CD14-positive monocyte (primary cell): ENCODE data around the gene SH3RF3. TPM values are rescaled to one million over a fixed set of nuclear protein-coding genes. Genes with fewer than 3 reads are reported as not detected.

Source experiments
- DNase-seq, 3 donors: peaks; one replicate each; pipeline ENCODE4 v3.0.0-alpha.2; 2011 to 2022
- H2AFZ ChIP-seq: 2 replicates; pipeline ENCODE4 v1.6.0; 2012; ENCODE audit warnings: mild to moderate bottlenecking, low read depth, low read length, inconsistent platforms; ENCODE audit not compliant: insufficient read depth, poor library complexity, severe bottlenecking
- H3K27ac ChIP-seq, 2 donors: 1 replicate in 1 of 2; 2 replicates in 1 of 2; pipeline ENCODE4 v1.5.1; 2012 to 2013; ENCODE audit warnings: low read length in 2 of 2, control low read depth in 1 of 2, inconsistent platforms in 1 of 2, low read depth in 1 of 2, mild to moderate bottlenecking in 1 of 2
- H3K27me3 ChIP-seq, 2 donors: one replicate each; pipeline versions ENCODE4 v1.6.0 to v1.6.1; 2011 to 2013; ENCODE audit warnings: low read length in 2 of 2; ENCODE audit not compliant: control insufficient read depth in 2 of 2, insufficient read depth in 2 of 2
- H3K36me3 ChIP-seq, 2 donors: replicated peaks in 1 of 2; 1 replicate in 1 of 2; 2 replicates in 1 of 2; pipeline versions ENCODE4 v1.5.1 to v1.6.1; 2012 to 2013; ENCODE audit warnings: low read length in 2 of 2, control low read depth in 1 of 2, inconsistent platforms in 1 of 2, mild to moderate bottlenecking in 1 of 2; ENCODE audit not compliant: insufficient read depth in 2 of 2, control insufficient read depth in 1 of 2
- H3K4me1 ChIP-seq, 2 donors: 1 replicate in 1 of 2; 2 replicates in 1 of 2; pipeline versions ENCODE4 v1.5.1 to v1.6.1; 2012 to 2013; ENCODE audit warnings: low read length in 2 of 2, control low read depth in 1 of 2, inconsistent platforms in 1 of 2, mild to moderate bottlenecking in 1 of 2, moderate library complexity in 1 of 2; ENCODE audit not compliant: insufficient read depth in 2 of 2, control insufficient read depth in 1 of 2
- H3K4me2 ChIP-seq: replicated peaks from 2 replicates; pipeline ENCODE3; 2012; ENCODE audit warnings: low read length, moderate library complexity, mild to moderate bottlenecking; ENCODE audit not compliant: poor library complexity, severe bottlenecking; ENCODE audit errors: extremely low read depth
- H3K4me3 ChIP-seq, 3 experiments: fragments of 200-600 bp in 1 of 3; sonication (generic) in 1 of 3; replicated peaks in 1 of 3; 1 replicate in 2 of 3; 2 replicates in 1 of 3; pipeline ENCODE4 v1.5.1; 2011 to 2013; ENCODE audit warnings: low read length in 3 of 3, mild to moderate bottlenecking in 3 of 3, control low read depth in 2 of 3, low read depth in 2 of 3, inconsistent platforms in 1 of 3, moderate library complexity in 1 of 3
- H3K79me2 ChIP-seq: 2 replicates; pipeline ENCODE4 v1.6.0; 2012; ENCODE audit warnings: mild to moderate bottlenecking, control low read depth, inconsistent platforms, low read length, moderate library complexity; ENCODE audit not compliant: insufficient read depth
- H3K9ac ChIP-seq: 2 replicates; pipeline ENCODE4 v1.6.0; 2017; ENCODE audit warnings: low read length, mild to moderate bottlenecking; ENCODE audit not compliant: insufficient read depth, poor library complexity, severe bottlenecking
- H3K9me3 ChIP-seq, 2 donors: replicated peaks in 1 of 2; 1 replicate in 1 of 2; 2 replicates in 1 of 2; pipeline versions ENCODE4 v1.5.1 to v1.6.1; 2012 to 2013; ENCODE audit warnings: low read length in 2 of 2, control low read depth in 1 of 2; ENCODE audit not compliant: control insufficient read depth in 1 of 2, insufficient read depth in 1 of 2
- H4K20me1 ChIP-seq: 2 replicates; pipeline ENCODE4 v1.6.0; 2012; ENCODE audit warnings: mild to moderate bottlenecking, low read length, control low read depth, moderate library complexity; ENCODE audit not compliant: insufficient read depth
- H3K27ac Mint-ChIP-seq, 7 donors: one replicate each; pipeline ENCODE4 v1.8.0; 2020; ENCODE audit warnings: mild to moderate bottlenecking in 7 of 7, mixed read lengths in 7 of 7, moderate library complexity in 6 of 7, inconsistent platforms in 2 of 7
- H3K27me3 Mint-ChIP-seq, 3 donors: one replicate each; pipeline ENCODE4 v1.8.0; 2021 to 2022; ENCODE audit warnings: low read depth in 3 of 3, mild to moderate bottlenecking in 3 of 3, mixed read lengths in 3 of 3, moderate library complexity in 3 of 3, inconsistent platforms in 1 of 3
- H3K36me3 Mint-ChIP-seq, 2 donors: one replicate each; pipeline ENCODE4 v1.8.0; 2020; ENCODE audit warnings: mixed read lengths in 2 of 2, inconsistent platforms in 1 of 2, mild to moderate bottlenecking in 1 of 2
- H3K4me1 Mint-ChIP-seq: one replicate; pipeline ENCODE4 v1.8.0; 2020; ENCODE audit warnings: mild to moderate bottlenecking, mixed read lengths
- H3K4me3 Mint-ChIP-seq, 2 donors: one replicate each; pipeline ENCODE4 v1.8.0; 2020; ENCODE audit warnings: mild to moderate bottlenecking in 2 of 2, mixed read lengths in 2 of 2, moderate library complexity in 1 of 2
- H3K9me3 Mint-ChIP-seq, 7 donors: one replicate each; pipeline ENCODE4 v1.8.0; 2020 to 2022; ENCODE audit warnings: mixed read lengths in 7 of 7, mild to moderate bottlenecking in 6 of 7, moderate library complexity in 6 of 7, inconsistent platforms in 2 of 7
- WGBS: methylation state at CpG from one replicate; pipeline ENCODE4 v1.1.5; 2013; ENCODE audit warnings: missing lambda C conversion rate; ENCODE audit not compliant: insufficient coverage; 5-methylcytosine and 5-hydroxymethylcytosine counted together
- intact Hi-C, 2 donors: fragments of 100-400 bp; cut with micrococcal nuclease; formaldehyde crosslinking; loops; one replicate each; pipeline versions ENCODE4 v1.15.0 to v1.15.1; 2023
- polyA plus RNA-seq, 3 donors: library from polyadenylated mRNA; depleted of rRNA in 1 of 3; unstranded in 2 of 3; stranded (reverse) in 1 of 3; fragments of 300-500 nt in 2 of 3; fragments of >200 nt in 1 of 3; fragmentation: Illumina TruSeq in 2 of 3; gene quantifications; 1 replicate in 2 of 3; 2 replicates in 1 of 3; pipeline ENCODE4 v1.2.3, GENCODE V29; 2012 to 2021
- TF ChIP-seq, protein P1 (sequence below): fragments of 200-600 bp; IDR thresholded peaks from one replicate; pipeline ENCODE4 v1.8.0; 2022; ENCODE audit warnings: antibody characterized with exemption, mild to moderate bottlenecking

Gene SH3RF3
- polyA plus RNA-seq, 3 donors, result 0.25 to 0.75 (median 0.34) TPM

DNA sequence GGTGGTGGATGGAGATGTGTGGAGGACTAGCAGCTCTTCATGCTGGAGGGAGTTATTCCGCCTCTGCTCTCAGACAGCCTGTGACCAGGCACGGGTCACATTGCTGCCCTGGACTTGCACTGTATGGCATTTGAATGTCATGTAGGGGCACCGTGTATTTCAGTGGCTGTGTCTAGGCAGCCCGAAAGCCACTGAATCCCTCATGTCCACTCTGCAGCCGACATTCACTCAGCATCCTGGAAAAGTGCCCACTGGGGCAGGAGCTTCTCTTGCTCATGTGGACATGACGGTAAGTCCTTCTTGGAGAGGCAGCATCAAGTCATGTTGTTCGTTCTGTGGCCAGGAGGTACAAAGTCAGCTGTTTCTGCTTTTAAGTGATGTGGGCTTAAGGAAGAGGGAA lies 127.9 kb downstream of the SH3RF3 start:
- no peak overlapping the region for H2AFZ ChIP-seq
- intact Hi-C loops, result loop anchor here (5.0 to 10.0 kb wide), 2 partner anchors 45 to 52 kb away; no protein-coding TSS in a partner anchor
- Mint-ChIP-seq H3K4me3 (no peak overlapping the region), H3K36me3 (peaks cover 7 to 11% of the 10 kb centered on the region in 2 donors), H3K4me1 (peaks cover 49% of the 10 kb centered on the region), H3K27ac (peak overlapping the region in 6 of 7 donors; percentile 73 to 95 (median 90)), H3K9me3 (no peaks in the 10 kb centered on the region), H3K27me3 (peaks cover 5 to 9% (median 6%) of the 10 kb centered on the region in 3 donors)
- H3K79me2 ChIP-seq, result no peaks in the 10 kb centered on the region
- H3K4me2 ChIP-seq, result no peak overlapping the region
- H3K4me1 ChIP-seq, result peaks cover 44 to 45% of the 10 kb centered on the region in 2 donors
- no peak overlapping the region for H3K9ac ChIP-seq
- no peaks in the 10 kb centered on the region for H3K36me3 ChIP-seq
- WGBS, result 97% methylated on average over 7 of the region's 7 CpGs
- TF ChIP-seq, protein P1, sequence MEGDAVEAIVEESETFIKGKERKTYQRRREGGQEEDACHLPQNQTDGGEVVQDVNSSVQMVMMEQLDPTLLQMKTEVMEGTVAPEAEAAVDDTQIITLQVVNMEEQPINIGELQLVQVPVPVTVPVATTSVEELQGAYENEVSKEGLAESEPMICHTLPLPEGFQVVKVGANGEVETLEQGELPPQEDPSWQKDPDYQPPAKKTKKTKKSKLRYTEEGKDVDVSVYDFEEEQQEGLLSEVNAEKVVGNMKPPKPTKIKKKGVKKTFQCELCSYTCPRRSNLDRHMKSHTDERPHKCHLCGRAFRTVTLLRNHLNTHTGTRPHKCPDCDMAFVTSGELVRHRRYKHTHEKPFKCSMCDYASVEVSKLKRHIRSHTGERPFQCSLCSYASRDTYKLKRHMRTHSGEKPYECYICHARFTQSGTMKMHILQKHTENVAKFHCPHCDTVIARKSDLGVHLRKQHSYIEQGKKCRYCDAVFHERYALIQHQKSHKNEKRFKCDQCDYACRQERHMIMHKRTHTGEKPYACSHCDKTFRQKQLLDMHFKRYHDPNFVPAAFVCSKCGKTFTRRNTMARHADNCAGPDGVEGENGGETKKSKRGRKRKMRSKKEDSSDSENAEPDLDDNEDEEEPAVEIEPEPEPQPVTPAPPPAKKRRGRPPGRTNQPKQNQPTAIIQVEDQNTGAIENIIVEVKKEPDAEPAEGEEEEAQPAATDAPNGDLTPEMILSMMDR, result no peak
- DNase-seq, result no peak
- no peaks in the 10 kb centered on the region for H3K27me3 ChIP-seq
- H3K4me3 ChIP-seq, result no peak overlapping the region
- peak overlapping the region; percentile 73 to 88 for H3K27ac ChIP-seq
- no peaks in the 10 kb centered on the region for H3K9me3 ChIP-seq
- H4K20me1 ChIP-seq, result no peaks in the 10 kb centered on the region

DNA sequence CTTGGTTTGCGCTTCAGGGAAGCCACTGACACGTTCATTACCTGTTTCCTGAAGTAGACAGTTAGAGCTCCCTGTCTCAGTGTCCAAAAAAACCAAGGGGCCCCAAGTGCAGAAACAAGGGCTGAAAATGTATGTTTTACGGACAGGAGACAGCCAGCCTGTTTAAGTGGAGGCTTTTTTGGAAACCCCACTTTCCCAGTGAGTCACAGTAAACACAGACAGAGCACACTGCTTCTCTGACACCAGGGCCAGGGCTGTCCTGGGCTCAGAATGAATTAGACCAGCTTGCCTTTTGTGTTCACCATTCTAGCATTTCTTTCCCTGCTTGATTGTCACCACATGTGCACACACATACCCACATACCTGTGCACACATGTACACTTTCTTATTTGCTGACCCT lies 128.6 kb downstream of the SH3RF3 start:
- intact Hi-C loops, result loop anchor here (5.0 to 10.0 kb wide), 2 partner anchors 45 to 53 kb away; no protein-coding TSS in a partner anchor
- no peak overlapping the region for H2AFZ ChIP-seq
- 50% methylated on average over 2 of the region's 3 CpGs for WGBS
- peak overlapping the region in 1 of 2 donors; percentile 13 for H3K27ac ChIP-seq
- no peak overlapping the region for H3K9ac ChIP-seq
- H3K4me2 ChIP-seq, result no peak overlapping the region
- H3K4me3 Mint-ChIP-seq, result no peak overlapping the region
- no peaks in the 10 kb centered on the region for H3K36me3 ChIP-seq
- H4K20me1 ChIP-seq, result no peaks in the 10 kb centered on the region
- H3K27me3 ChIP-seq, result no peaks in the 10 kb centered on the region
- peaks cover 44 to 45% of the 10 kb centered on the region in 2 donors for H3K4me1 ChIP-seq
- no peaks in the 10 kb centered on the region for H3K79me2 ChIP-seq
- H3K4me1 Mint-ChIP-seq, result peaks cover 49% of the 10 kb centered on the region
- H3K36me3 Mint-ChIP-seq, result peaks cover 7 to 11% of the 10 kb centered on the region in 2 donors
- no peaks in the 10 kb centered on the region for H3K9me3 Mint-ChIP-seq
- no peaks in the 10 kb centered on the region for H3K9me3 ChIP-seq
- TF ChIP-seq, protein P1, result no peak
- H3K4me3 ChIP-seq, result no peak overlapping the region
- peaks cover 5 to 9% (median 6%) of the 10 kb centered on the region in 3 donors for H3K27me3 Mint-ChIP-seq
- peak overlapping the region in 3 of 7 donors; percentile 10 to 57 (median 25) for H3K27ac Mint-ChIP-seq
- peak; percentile 12 to 53 (median 14) for DNase-seq
